Astrocyte (in vitro differentiated cells and primary cell): ENCODE measurements around the gene SELENOW.

Source experiments
- CTCF ChIP-seq: IDR thresholded peaks from 2 replicates; pipeline ENCODE4 v1.5.1; 2011; ENCODE audit warnings: low read depth, mild to moderate bottlenecking, inconsistent platforms, low read length, moderate library complexity; ENCODE audit not compliant: insufficient read depth
- EZH2 ChIP-seq: IDR thresholded peaks from 2 replicates; pipeline ENCODE4 v1.6.1; 2012; ENCODE audit warnings: mild to moderate bottlenecking, low read length, inconsistent platforms; ENCODE audit not compliant: insufficient read depth

GRCh38 chr19:47755762-47756626, 22.5 kb upstream of the SELENOW start:
- TF ChIP-seq CTCF (no peak), EZH2 (no peak)
